HepG2 (cell line): Measurements from ENCODE around the gene POLRMT.

Experiments
- FOXA1 ChIP-seq, 2 experiments: fragments of 450-650 bp in 1 of 2; sonication (generic) in 1 of 2; formaldehyde crosslinking in 1 of 2; IDR thresholded peaks; 2 replicates each; pipeline versions ENCODE4 v1.4.0 to v1.6.1; 2016 to 2020; ENCODE audit warnings: missing genetic modification reagents in 1 of 2
- FOXK2 ChIP-seq: fragments of 450-650 bp; IDR thresholded peaks from 2 replicates; pipeline ENCODE4 v1.6.1; 2016
- FOXM1 ChIP-seq: sonication (generic); formaldehyde crosslinking; IDR thresholded peaks from 2 replicates; pipeline ENCODE4 v1.5.0; 2020; ENCODE audit warnings: missing genetic modification reagents
- POLR2AphosphoS5 ChIP-seq: IDR thresholded peaks from 2 replicates; pipeline ENCODE4 v1.6.1; 2012; ENCODE audit warnings: low read depth, low read length
- TMF1 ChIP-seq: sonication (generic); formaldehyde crosslinking; IDR thresholded peaks from 2 replicates; pipeline ENCODE4 v1.8.1; 2022; ENCODE audit warnings: low read depth, missing genetic modification reagents
- ZNF124 ChIP-seq: sonication (generic); formaldehyde crosslinking; IDR thresholded peaks from 2 replicates; pipeline ENCODE4 v1.4.0; 2020; ENCODE audit warnings: missing genetic modification reagents
- ZNF205 ChIP-seq: IDR thresholded peaks from 2 replicates; pipeline ENCODE4 v1.6.1; 2018; ENCODE audit warnings: missing biosample characterization, missing genetic modification reagents
- ZNF225 ChIP-seq: sonication (generic); formaldehyde crosslinking; IDR thresholded peaks from 2 replicates; pipeline ENCODE4 v1.4.0; 2020; ENCODE audit warnings: mild to moderate bottlenecking, missing genetic modification reagents
- TF ChIP-seq, protein P1 (sequence below): IDR thresholded peaks from 2 replicates; pipeline ENCODE4 v1.6.1; 2012; ENCODE audit warnings: low read depth, low read length, improper control_type of control experiment
- TF ChIP-seq, protein P2 (sequence below): sonication (generic); formaldehyde crosslinking; IDR thresholded peaks from 2 replicates; pipeline ENCODE4 v1.5.0; 2020; ENCODE audit warnings: mild to moderate bottlenecking, missing genetic modification reagents, moderate library complexity
- TF ChIP-seq, protein P3 (sequence below): sonication (generic); formaldehyde crosslinking; conservative IDR thresholded peaks from 2 replicates; pipeline ENCODE4 v1.8.0; 2022; ENCODE audit warnings: missing genetic modification reagents
- TF ChIP-seq, protein P4 (sequence below): sonication (generic); formaldehyde crosslinking; IDR thresholded peaks from 2 replicates; pipeline ENCODE4 v1.5.0; 2020; ENCODE audit warnings: missing genetic modification reagents

DNA sequence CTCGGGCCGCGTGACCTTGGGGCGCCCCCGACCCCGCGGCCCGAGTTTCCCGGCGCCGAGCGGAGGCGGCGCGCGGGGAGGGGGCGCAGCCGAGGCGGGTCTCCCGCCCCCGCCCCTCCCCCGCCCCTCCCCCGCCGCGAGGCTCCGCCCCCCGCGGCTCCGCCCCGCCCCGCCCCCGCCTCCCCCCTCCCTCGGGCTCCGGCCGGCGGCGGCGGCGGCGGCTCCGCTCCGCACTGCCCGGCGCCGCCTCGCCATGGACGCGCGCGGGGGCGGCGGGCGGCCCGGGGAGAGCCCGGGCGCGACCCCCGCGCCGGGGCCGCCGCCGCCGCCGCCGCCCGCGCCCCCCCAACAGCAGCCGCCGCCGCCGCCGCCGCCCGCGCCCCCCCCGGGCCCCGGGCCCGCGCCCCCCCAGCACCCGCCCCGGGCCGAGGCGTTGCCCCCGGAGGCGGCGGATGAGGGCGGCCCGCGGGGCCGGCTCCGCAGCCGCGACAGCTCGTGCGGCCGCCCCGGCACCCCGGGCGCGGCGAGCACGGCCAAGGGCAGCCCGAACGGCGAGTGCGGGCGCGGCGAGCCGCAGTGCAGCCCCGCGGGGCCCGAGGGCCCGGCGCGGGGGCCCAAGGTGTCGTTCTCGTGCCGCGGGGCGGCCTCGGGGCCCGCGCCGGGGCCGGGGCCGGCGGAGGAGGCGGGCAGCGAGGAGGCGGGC is 43.5 kb downstream of the POLRMT start, which contains the start of gene HCN2:
- TF ChIP-seq FOXM1 (CRISPR knock-in tag) (no peak), POLR2AphosphoS5 (no peak), ZNF225 (CRISPR knock-in tag) (no peak), ZNF124 (CRISPR knock-in tag) (no peak), TMF1 (CRISPR knock-in tag) (no peak), FOXK2 (no peak), FOXA1 (IDR thresholded peaks at IDR 0.05) (no peak), FOXA1 (CRISPR knock-in tag; IDR thresholded peaks at IDR 0.05) (no peak), ZNF205 (no peak)
- TF ChIP-seq, protein P1, sequence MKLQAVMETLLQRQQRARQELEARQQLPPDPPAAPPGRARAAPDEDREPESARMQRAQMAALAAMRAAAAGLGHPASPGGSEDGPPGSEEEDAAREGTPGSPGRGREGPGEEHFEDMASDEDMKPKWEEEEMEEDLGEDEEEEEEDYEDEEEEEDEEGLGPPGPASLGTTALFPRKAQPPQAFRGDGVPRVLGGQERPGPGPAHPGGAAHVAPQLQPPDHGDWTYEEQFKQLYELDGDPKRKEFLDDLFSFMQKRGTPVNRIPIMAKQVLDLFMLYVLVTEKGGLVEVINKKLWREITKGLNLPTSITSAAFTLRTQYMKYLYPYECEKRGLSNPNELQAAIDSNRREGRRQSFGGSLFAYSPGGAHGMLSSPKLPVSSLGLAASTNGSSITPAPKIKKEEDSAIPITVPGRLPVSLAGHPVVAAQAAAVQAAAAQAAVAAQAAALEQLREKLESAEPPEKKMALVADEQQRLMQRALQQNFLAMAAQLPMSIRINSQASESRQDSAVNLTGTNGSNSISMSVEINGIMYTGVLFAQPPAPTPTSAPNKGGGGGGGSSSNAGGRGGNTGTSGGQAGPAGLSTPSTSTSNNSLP, result no peak
- TF ChIP-seq, protein P2, sequence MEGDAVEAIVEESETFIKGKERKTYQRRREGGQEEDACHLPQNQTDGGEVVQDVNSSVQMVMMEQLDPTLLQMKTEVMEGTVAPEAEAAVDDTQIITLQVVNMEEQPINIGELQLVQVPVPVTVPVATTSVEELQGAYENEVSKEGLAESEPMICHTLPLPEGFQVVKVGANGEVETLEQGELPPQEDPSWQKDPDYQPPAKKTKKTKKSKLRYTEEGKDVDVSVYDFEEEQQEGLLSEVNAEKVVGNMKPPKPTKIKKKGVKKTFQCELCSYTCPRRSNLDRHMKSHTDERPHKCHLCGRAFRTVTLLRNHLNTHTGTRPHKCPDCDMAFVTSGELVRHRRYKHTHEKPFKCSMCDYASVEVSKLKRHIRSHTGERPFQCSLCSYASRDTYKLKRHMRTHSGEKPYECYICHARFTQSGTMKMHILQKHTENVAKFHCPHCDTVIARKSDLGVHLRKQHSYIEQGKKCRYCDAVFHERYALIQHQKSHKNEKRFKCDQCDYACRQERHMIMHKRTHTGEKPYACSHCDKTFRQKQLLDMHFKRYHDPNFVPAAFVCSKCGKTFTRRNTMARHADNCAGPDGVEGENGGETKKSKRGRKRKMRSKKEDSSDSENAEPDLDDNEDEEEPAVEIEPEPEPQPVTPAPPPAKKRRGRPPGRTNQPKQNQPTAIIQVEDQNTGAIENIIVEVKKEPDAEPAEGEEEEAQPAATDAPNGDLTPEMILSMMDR (CRISPR knock-in tag), result no peak
- TF ChIP-seq, protein P3, sequence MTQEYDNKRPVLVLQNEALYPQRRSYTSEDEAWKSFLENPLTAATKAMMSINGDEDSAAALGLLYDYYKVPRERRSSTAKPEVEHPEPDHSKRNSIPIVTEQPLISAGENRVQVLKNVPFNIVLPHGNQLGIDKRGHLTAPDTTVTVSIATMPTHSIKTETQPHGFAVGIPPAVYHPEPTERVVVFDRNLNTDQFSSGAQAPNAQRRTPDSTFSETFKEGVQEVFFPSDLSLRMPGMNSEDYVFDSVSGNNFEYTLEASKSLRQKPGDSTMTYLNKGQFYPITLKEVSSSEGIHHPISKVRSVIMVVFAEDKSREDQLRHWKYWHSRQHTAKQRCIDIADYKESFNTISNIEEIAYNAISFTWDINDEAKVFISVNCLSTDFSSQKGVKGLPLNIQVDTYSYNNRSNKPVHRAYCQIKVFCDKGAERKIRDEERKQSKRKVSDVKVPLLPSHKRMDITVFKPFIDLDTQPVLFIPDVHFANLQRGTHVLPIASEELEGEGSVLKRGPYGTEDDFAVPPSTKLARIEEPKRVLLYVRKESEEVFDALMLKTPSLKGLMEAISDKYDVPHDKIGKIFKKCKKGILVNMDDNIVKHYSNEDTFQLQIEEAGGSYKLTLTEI (CRISPR knock-in tag), result no peak
- TF ChIP-seq, protein P4, sequence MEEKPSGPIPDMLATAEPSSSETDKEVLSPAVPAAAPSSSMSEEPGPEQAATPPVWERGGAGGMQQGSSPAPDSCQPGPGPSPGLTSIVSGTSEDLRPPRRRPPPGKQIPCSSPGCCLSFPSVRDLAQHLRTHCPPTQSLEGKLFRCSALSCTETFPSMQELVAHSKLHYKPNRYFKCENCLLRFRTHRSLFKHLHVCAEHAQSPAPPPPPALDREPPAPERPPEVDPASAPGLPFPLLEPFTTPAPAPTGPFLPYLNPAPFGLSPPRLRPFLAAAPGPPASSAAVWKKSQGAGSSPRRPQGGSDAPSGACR (CRISPR knock-in tag), result no peak
